Kidney capillary endothelial cell (primary cell): ENCODE measurements around the gene GRK5.
"Not testable (repeated sequence)": the region's sequence is repeated elsewhere in the genome, so short reads cannot be mapped to it uniquely, and the experiment has no call there.

ENCODE experiments used
- DNase-seq: peaks from one replicate; pipeline ENCODE4 v3.0.0-alpha.2; 2018; ENCODE audit warnings: low spot score

GRK5 gene

DNA sequence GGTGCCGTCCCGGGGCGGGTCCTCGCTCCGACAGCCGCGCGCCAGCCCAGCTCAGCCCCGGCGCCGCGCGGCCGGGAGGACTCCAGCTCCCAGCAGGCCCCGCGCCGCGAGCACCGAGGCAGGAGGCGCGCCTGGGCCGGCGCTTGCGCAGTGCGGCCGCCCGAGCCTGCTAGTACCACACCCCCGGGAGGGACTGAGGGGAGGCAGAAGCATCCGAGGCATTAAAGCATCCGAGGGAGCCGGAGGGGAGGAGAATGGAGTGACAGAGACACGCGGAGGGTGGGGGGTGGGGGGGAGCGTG is at the start of gene GRK5:
TSS of gene GRK5 (plus strand) at position 206 of the 301 bp plus-strand sequence. CDS start 347 bp downstream, outside the sequence.
- DNase-seq = peak; percentile 96

DNA sequence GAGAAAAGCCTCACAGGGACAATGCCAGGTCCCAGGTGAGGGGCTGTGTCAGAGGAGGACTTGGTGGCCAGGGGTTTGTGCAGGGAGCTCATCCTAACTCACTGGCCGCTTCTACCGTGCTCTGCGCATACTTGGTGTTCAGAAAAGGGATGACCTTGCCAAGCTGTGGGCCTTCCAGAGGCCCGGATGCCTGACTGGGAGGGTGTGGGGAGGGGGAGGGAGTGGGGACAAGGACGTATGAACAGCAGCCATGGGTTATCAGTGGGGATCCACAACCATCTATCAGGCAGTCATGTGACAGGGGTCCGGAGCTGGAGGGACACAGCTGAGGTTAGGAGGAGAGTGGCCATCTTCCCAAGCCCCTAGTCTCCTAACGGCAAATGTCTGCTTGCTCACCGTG is 48.0 kb upstream of the GRK5 start:
- DNase-seq = no peak

DNA sequence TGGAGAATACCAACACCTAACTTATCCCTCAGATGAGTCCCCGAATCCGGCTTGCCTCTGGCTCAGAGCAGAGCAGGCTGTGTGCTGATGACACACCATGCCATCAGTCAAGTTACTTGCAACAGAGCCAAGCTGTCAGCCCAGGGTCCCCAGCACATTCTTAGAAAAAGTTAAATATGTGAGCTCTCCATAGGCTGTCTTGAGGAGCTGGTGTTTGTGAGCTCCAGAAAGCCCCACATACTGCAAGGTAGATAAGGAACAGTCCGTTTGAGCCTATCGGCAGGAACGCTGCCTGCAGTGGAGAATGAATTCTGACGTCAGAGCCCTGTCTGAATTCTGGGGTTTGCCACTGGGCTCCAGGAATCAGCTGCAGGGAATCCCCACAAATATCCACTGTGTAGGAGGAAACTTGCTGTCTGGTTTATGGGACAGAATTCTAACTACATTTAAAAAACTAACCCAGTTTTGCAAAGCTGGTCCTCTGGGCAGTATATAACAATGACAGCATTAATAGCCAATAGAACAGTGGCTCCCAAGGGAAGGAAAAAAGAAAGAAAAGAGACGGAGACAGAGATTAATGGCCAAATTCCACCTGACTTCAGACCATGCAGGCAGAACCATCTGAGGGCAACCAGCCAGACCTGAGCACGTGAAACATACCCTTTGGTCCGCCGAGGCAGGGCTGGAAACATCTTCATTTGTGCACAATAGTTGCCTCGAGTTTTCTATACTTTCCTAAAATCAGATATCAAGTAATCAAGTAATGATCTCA is 45.5 kb upstream of the GRK5 start:
- DNase-seq = no peak

DNA sequence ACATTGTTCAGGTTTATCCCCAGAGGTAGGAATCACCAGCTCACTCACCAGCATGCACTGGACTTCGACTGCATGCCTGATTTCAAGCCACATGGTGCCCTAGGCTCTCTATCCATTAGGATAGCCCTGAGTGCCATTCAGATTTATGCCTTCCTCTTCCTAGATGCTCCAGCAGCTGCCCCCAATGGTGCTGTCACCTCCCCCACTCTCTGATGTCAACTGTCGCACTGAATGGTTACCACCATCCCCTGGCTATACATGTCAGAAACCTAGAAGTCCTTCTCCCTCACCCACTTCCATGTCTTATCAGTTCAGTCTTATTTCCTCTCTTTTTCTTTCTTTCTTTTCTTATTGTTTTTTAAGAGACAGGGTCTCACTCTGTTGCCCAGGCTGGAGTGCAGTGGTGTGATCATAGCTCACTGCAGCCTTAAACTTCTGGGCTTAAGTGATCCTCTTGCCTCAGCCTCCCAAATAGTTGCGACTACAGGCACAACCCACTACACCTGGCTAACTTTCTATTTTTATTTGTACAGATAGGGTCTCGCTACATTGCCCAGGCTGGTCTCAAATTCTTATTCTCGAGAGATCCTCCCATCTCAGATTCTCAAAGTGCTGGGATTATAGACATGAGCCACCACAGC is 44.8 kb upstream of the GRK5 start:
- no peak for DNase-seq

DNA sequence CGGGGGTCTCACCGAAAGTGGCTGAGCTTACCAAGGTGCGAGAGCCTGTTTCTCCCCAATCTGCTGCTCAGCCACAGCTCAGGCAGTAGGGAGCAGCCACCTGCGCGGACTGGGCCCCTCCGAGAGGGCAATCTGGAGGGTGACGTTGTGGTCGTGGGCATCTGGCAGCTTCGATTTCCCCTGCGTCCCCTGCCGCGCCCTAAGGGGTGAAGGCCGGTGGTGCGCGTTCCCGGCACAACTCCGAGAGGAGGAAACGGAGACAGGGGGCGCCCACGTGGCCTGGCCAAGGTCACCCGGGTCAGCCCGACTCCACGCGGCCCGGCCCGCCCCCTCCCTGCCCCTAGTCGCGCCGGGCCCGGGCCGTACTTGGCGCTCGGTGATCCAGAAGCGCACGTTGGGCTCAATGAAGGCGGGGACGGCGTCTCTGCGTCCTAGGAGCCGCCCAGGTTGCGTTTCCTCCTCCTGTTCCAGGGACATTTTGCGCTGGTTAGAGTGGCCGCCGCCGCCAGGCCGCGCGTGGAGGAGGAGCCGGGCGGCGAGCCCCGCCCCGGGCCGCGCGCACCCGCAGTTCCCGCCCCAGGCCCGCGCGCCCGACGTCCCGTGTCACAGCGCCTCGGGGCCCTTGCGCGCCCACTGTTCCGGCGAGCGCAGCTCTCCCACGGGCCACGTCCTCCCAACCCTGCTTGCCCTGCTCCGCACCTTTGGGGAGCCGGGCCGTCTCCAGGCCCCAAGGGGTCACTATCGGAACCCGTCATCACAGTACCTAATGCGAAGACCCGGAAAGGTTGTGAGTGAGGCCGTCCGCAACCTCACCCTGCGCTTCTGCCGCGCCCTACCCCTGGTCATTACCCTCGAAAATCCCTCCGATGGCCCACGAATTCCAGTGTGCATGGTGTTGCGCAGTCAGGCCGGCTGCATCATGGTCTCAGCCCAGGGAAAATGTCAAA is 41.9 kb upstream of the GRK5 start, which contains the start of gene SFXN4:
TSS of gene SFXN4 (minus strand) at position 544 of the 947 bp plus-strand sequence. CDS start at position 477, 67 bp downstream.
- peak; percentile 48 for DNase-seq

DNA sequence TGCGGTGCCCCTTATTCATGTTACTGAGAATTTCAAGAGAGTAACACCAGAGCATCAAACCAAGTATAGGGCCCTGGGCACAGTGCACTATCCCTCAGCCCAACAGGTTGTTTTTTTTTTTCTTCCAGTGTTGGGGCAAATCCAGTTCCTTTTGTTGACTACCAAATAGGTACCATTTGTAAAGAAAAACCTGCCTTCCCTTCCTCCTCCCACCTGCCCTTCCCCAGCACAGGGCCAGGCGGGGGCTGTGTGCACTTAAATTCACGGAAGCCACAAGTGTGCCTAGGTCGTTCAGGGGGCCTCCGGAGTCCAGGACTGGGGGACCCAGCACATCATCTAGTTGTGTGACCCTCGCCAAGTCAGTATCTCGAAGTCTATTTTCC is 41.3 kb upstream of the GRK5 start:
- no peak for DNase-seq

DNA sequence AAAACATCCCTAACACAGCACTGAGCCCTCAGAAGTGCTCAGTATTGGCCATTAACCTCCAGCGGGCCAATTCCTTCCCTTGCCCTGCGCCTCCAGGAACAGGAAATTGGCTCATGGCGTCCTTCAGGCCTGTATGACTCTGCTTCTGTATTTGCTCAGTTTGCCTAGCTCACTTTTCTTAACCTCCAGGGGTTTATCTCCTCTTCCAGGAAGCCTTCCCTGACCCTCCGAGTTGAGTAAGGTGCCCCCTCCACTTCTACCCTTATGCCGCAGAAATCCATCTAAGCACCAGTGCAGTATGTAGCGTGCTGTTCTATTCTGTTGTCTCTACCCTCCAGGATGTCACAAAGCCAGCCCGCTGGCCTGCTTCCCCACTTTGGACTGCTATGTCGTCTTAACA is 40.8 kb upstream of the GRK5 start:
- DNase-seq = peak; percentile 55

DNA sequence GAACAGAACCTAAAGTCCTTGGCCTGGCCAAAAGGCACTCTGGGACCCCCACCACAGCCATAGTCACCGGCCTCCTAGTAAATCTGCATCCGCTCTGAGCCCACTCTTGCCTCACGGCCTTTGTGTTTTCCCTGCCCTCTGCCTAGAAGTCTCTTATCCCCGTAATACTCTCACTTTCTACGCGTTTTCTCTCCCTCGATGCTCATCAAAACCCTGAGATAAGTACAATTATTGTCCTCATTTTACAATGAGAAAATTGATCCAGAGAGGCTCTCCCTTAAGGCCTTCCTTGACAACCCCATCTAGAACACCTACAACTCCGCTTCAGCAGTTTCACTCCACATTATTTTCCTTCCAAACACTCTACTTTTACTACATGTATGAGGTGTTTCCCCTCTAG is 40.3 kb upstream of the GRK5 start:
- DNase-seq = no peak

DNA sequence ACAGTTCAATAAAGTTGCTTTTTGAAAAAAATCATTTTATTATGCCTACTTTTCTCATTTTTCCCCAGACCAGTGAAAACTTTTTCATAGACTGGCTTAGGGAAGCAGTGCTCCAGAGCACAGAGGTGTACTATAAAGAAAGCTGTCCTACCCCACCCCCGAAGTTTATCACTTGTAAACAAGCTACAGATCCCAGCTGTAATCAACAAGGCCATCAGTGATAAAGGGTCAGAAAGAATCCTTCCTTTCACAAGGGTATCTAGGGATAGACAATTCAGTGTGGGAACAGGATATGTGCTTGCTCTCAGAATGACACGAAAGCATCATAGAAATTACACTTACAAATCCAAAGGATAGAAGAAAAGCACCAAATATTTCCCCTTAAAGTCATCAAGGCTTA is 33.3 kb upstream of the GRK5 start:
- no peak for DNase-seq

DNA sequence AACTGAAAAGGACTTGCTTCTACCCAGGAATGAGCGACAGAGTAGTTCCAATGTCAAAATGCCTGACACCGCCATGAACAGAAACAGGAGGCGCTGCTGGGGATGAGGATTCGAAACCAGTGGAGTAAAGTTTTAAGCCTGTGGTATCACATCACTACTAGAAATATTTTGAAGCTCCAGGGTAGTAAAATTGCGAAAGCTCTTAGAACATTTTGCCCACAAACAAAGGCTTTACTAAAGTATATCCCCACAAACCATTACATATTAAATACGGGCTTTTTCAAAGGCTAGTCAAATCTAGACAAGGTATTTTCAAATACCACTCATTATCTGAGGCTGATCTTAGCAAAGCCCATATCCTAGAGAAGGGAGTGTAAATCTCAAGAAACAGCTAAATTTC is 31.2 kb upstream of the GRK5 start:
- no peak for DNase-seq

DNA sequence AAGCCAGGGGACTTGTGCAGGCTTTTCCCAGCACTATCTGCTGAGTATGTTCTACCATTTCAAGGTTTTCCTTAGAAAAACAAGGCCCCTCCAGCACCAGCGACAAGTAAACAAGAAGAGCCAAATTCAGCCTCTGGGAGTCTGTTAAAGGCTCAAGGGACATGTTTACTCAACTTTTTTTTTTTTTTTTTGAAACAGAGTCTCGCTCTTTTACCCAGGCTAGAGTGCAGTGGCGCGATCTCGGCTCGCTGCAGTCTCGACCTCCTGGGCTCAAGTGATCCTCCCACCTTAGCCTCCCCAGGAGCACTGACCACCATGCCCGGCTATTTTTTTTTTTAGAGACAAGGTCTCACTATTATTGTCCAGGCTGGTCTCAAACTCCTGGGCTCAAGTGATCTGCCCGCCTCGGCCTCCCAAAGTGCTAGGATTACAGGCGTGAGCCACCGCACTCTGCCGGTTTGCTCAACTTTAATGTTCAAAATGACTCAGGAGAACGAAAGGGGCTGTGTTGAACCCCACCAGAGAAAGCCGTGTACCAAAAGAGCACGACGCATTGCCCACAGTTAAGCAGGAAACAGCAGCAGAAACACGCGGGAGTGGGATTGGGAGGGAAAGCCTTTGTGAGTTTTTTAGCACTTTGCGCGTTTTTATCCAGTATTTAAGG is 29.5 kb upstream of the GRK5 start:
- no peak for DNase-seq

DNA sequence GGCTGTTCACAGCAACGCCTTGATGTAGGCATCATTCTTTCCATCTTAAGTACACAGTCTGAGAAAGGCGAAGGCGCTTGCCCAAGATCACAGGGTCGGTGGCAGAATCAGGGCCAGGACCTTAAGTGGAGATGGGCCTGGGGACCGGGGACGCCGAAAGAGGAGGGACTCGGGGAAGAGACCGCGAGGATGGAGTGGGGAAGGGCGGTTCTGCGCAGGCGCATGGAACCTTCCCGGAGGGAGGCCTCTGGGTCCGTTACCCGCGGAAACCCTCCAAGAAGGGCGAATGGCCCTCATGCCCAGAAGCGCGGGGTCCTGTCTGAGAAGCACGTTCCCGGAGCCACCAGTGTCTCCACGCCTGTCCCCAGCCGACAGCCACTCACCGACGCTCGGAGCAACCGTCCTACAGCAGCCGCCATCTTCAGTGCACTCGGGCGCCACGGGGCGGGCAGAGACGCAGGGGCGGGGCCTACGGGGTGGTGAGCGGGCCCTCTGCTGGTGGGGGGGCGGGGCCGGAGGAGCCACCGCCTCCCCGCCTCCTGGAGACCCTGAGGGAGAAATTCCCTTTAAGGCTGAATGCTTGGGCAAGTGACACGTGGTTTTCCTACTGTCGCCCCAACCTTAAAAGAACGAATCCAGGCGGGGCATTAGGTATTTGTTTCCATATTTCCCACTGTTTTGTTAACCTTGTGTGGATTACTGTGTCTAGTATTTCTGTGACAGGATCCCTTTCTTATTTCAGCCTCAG is 28.8 kb upstream of the GRK5 start, which contains the start of gene PRDX3:
TSS of gene PRDX3 (minus strand) at position 441 of the 748 bp plus-strand sequence. CDS start at position 419, 22 bp downstream.
- DNase-seq = peak; percentile 85

DNA sequence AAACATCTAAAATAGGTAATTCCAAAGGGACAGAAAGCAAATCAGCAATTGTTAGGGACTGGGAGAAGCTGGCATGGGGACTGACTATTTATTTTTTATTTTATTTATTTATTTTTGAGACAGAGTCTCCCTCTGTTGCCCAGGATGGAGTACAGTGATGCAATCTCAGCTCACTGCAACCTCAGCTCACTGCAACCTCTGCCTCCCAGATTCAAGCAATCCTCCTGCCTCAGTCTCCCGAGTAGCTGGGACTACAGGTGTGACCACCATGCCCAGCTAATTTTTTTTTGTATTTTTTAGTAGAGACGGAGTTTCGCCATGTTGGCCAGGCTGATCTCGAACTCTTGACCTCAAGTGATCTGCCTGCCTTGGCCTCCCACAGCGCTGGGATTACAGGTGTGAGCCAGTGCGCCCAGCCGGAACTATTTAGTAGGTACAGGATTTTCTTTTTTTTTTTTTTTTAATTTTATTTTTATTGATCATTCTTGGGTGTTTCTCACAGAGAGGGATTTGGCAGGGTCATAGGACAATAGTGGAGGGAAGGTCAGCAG is 26.4 kb upstream of the GRK5 start:
- DNase-seq = not testable (repeated sequence)

DNA sequence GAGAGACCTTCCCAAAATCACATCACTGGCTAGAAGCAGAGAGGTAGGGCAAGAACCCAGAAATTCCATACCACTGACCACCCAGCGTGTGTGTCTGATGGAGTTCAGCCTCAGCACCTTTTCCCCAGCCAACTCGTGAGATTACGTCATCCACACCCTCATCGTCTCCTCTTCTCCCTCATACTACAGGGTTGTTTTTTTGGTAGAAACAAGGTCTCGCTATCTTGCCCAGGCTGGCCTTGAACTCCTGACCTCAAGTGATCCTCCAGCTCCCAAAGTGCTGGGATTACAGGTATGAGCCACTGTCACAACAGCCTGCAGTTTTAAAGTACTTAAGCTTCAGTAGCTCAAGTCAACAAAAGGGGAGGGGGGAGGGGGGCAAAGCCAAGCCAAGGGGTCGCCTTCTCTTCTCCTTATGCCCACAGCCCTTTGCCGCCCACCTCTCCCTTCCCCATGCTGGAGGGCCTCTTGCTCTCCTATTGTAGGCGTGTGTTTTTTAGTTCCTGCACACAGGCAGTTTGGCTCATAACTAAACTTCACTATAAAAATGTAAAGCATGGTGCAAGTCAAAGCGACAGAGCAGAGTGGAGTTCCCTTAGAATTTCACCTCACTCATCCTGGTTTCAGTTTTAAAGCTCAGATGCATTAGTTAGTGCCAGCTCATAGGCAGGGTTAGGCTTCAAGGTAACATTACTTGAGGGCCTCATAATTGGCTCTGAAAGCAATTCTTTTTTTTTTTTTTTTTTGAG is 23.5 kb upstream of the GRK5 start:
- DNase-seq = no peak

DNA sequence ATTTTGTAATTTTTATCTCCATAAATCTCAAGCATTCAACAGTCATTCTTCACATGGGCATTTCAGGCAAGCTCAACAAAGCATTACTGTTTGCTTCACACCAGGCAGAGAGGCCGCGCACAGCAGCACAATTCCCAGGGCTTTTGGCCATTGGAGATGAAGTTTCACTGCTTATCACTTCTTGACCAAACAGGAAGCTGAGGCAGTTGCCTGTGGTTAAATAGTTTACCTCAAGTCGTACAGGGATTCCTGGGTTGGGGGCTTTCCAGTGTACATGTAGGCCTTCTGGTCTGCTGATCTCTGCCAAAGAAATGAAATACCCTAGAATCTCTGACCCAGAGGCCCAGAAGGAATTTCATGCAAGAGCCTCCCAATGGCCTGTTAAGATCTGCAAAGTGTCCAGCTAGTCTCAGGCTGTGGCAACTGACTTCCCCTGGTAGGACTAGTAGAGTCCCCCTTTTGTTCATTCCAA is 17.5 kb upstream of the GRK5 start:
- DNase-seq = no peak

DNA sequence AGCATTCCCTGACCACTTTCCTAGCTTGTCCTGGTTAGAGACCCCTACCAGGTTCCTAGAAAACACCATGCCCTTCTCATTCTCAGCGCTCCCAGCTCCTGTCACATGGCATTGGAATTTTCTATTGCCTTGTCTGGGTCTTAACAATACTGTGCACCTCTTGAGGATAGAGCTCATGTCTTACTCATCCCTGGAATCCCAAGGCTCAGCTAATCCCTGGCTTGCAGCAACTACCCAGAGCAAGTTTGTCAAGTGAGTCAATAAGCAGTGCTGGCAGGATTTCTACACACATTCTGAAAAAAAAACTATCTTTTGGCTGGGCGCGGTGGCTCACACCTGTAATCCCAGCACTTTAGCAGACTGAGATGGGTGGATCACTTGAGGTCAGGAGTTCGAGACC is 17.0 kb upstream of the GRK5 start:
- DNase-seq = peak; percentile 75

DNA sequence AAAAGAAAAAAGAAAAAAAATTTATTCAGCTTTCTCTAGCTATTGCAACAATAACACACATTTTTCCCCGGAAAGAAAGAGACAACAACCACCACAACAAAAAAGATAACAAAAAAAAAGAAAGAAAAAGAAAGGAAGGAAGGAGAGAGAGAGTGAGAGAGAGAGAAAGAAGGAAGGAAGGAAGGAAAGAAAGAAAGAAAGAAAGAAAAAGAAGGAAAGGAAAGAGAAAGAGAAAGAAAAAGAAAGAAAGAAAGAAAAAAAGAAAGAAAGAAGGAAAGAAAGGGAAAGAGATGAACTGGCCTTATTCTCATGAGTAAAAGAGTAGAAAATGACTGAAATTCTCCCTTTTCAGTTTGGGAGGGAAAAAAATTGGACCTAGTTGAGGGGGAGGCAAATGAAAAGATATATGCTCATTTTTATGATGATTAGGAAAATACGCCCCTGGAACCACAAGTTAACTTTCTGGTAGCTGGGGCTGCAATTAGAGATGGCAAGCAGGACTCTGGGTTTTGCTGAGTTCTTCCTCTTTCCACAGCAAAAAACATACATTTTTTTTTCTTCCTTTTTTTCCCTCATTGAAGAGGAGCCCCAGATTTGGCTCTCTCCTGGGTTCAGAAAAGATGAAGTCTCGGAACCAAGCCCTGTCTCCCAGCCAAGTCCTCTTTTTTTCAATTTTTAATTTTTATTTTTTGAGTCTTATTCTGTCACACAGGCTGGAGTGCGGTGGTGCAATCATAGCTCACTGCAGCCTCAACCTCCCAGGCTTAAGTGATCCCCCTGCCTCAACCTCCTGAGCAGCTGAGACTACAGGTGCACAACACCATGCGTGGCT is 16.2 kb upstream of the GRK5 start:
- no peak for DNase-seq

DNA sequence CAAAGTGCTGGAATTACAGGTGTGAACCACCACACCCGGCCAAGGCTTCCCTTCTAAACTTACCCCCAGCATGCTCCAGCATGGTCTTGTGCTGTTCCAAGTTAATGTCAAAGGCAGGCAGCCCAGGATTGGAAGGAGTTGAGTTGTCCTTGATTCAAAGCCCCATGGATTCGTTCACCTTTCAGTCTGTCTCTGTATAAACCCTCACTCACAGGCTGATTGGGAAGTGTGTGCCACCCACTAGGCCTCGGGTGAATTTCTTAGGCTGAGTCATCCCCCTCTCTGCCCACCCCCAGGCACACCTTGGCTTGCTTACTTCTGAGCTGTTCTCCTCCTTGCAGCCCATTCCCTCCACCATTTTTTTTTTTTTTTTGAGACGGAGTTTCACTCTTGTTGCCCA is 15.5 kb upstream of the GRK5 start:
- no peak for DNase-seq

DNA sequence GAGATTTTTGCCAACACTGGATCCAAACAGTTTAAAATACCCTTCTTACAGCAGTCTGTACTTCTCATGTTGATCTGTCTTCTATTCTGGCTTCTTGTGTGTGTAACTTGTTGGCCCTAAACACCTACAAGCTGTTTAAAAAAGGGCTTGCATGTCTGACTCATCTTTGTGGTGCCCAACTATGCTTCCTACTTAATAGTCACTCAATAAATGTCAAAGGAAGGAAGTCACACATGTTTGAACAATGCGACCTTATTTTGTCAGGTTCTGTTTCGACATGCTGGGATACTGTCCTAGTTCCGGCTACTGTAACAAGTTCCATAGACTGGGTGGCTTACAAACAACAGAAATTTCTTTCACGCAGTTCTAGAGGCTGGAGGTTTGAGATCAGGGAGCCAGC is 9.4 kb upstream of the GRK5 start:
- DNase-seq = peak; percentile 86
